Central memory CD8-positive, alpha-beta T cell (primary cell): Measurements from ENCODE around the gene CASTOR1.

Source experiments
- ATAC-seq: fragments of 150-1000 bp; cut with Tn5 transposase; replicated peaks from 2 replicates; pipeline ENCODE4 v1.10.0; 2022; ENCODE audit warnings: mild to moderate bottlenecking, moderate FRiP score, moderate number of reproducible peaks; ENCODE audit not compliant: poor library complexity, severe bottlenecking; ENCODE audit errors: extremely low read depth
- DNase-seq, 2 donors: peaks; one replicate each; pipeline ENCODE4 v3.0.0; 2021; ENCODE audit warnings: low spot score in 2 of 2
- H3K27ac Mint-ChIP-seq: one replicate; pipeline ENCODE4 v1.8.0; 2022; ENCODE audit warnings: low read depth, mild to moderate bottlenecking, moderate library complexity, mixed read lengths
- H3K27me3 Mint-ChIP-seq: one replicate; pipeline ENCODE4 v1.8.0; 2022; ENCODE audit warnings: mixed read lengths
- H3K36me3 Mint-ChIP-seq: one replicate; pipeline ENCODE4 v1.8.0; 2022; ENCODE audit warnings: mild to moderate bottlenecking, moderate library complexity, mixed read lengths; ENCODE audit not compliant: insufficient read depth
- H3K4me1 Mint-ChIP-seq: one replicate; pipeline ENCODE4 v1.8.0; 2022; ENCODE audit warnings: mixed read lengths
- H3K4me3 Mint-ChIP-seq: one replicate; pipeline ENCODE4 v1.8.0; 2022; ENCODE audit warnings: mild to moderate bottlenecking, moderate library complexity, mixed read lengths
- H3K9me3 Mint-ChIP-seq: one replicate; pipeline ENCODE4 v1.8.0; 2022; ENCODE audit warnings: mixed read lengths

CASTOR1 gene

GRCh38 chr22:30268331-30268730, 21.0 kb downstream of the CASTOR1 start:
- H3K9me3 Mint-ChIP-seq, result no peaks in the 10 kb centered on the region
- H3K27ac Mint-ChIP-seq, result peak overlapping the region; percentile 96
- H3K4me1 Mint-ChIP-seq, result peaks cover 47% of the 10 kb centered on the region
- H3K27me3 Mint-ChIP-seq, result no peaks in the 10 kb centered on the region
- ATAC-seq (no peak), DNase-seq (no peak)
- H3K36me3 Mint-ChIP-seq, result peaks cover 25% of the 10 kb centered on the region
- peak overlapping the region; percentile 90 for H3K4me3 Mint-ChIP-seq

GRCh38 chr22:30267382-30268302, 21.7 kb downstream of the CASTOR1 start:
- Mint-ChIP-seq H3K27me3 (no peaks in the 10 kb centered on the region), H3K36me3 (peaks cover 30% of the 10 kb centered on the region), H3K4me3 (peak overlapping the region; percentile 90), H3K9me3 (no peaks in the 10 kb centered on the region), H3K4me1 (peaks cover 53% of the 10 kb centered on the region), H3K27ac (peak overlapping the region; percentile 96)
- peak in 1 of 2 donors; percentile 34 for DNase-seq
- ATAC-seq, result peak; percentile 15

DNA sequence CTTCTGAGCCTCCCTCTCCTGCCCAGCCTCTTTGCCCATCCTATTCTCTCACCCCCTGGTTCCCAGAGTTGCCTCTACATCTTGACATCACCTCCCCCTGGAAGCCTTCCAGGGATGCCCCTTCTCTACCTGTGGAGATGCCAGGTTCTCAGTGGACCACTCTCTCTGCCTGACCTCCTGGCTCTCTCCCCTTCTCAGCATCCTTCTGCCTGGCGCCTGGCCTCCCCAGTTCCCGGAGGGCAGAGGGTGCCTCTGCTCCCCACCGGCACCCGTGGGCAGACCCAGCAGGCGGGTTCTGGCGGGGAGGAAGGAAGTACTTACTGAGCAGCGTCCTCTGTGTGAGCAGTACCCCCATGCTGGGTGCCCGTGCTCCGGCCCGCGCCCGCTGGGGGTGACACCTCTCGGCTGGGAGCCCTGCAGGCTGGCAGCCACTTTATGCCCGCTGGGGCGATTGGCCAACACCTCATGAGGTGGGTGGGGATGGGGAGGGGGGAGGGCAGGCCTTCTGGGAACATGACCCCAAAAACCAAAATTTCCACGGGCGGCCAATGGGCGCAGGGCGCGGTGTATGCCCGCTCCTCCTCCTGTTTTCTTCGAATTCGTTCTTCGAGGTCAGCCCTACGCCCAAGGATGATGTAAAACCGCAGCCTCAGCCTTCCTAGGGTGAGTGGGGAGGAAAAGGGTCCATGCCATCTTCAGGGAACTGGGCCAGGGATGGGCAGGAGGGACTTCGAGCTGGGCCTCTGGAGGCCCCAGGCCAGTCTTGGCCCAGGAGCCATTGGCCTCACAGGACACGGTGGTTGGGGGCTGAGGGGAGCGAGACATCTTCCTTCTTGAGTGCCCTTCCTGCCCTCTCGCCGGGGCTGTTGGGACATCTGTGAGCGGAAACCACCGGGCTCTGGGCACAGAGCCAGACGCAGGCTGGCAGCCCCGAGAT, 22.6 kb downstream of the CASTOR1 start, which contains the start of gene OSM:
Gene OSM, minus strand, starts transcription at position 407 of the 937 bp plus-strand sequence. Its CDS starts 52 bp downstream, at position 355.
- peaks cover 60% of the 10 kb centered on the region for H3K4me1 Mint-ChIP-seq
- no peaks in the 10 kb centered on the region for H3K27me3 Mint-ChIP-seq
- ATAC-seq, result peak; percentile 31
- peak within 1 kb of the TSS; percentile 90 for H3K4me3 Mint-ChIP-seq
- H3K27ac Mint-ChIP-seq, result peak within 1 kb of the TSS; percentile 96
- H3K9me3 Mint-ChIP-seq, result no peaks in the 10 kb centered on the region
- DNase-seq, result peak; percentile 62 to 70
- H3K36me3 Mint-ChIP-seq, result peaks cover 30% of the 10 kb centered on the region

DNA sequence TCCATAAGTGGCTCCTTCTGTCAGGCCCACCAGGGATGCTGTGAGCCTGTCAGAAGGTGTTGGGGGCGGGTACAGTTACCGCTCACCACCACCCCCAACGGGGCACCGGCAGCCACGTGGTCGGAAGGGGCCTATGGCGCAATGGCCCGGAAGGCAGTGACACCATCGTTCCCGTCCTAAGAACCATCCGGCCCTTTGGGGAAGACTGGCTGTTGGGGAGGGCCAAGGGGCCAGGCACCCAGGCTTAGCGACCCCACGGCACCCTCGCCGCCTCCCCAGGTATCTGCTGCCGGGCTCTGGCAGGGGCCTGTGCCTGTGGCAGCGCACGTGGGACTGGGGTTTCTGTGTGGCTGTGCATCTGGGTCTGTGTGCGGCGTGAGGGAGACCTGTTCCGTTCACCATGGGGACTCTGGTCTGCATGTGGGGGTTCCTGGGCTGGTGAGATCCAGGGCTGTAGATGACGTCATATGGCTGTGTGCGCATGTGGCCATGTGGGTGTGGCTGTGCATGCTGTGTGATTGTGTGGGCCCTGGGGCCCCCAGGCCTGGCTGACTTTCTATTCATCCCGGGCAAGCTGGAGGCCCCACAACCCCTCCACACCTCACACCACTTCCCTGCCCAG, 23.4 kb downstream of the CASTOR1 start:
- Mint-ChIP-seq H3K27ac (peak overlapping the region; percentile 96), H3K27me3 (no peaks in the 10 kb centered on the region), H3K4me3 (peak overlapping the region; percentile 90), H3K4me1 (peaks cover 59% of the 10 kb centered on the region), H3K36me3 (peaks cover 31% of the 10 kb centered on the region), H3K9me3 (no peaks in the 10 kb centered on the region)
- peak; percentile 73 to 85 for DNase-seq
- peak; percentile 84 for ATAC-seq

GRCh38 chr22:30265131-30265720, 24.1 kb downstream of the CASTOR1 start:
- no peak for ATAC-seq
- H3K4me3 Mint-ChIP-seq, result peak overlapping the region; percentile 90

GRCh38 chr22:30263883-30264282, 25.4 kb downstream of the CASTOR1 start:
- H3K4me1 Mint-ChIP-seq, result peaks cover 54% of the 10 kb centered on the region
- H3K9me3 Mint-ChIP-seq, result no peaks in the 10 kb centered on the region
- peaks cover 26% of the 10 kb centered on the region for H3K36me3 Mint-ChIP-seq
- no peak overlapping the region for H3K4me3 Mint-ChIP-seq
- H3K27me3 Mint-ChIP-seq, result no peaks in the 10 kb centered on the region
- no peak overlapping the region for H3K27ac Mint-ChIP-seq
- ATAC-seq, result no peak
- DNase-seq, result no peak

More at GRCh38 chr22:30265131-30265720, 24.1 kb downstream of the CASTOR1 start:
- Mint-ChIP-seq H3K9me3 (no peaks in the 10 kb centered on the region), H3K27me3 (no peaks in the 10 kb centered on the region), H3K4me1 (peaks cover 54% of the 10 kb centered on the region), H3K36me3 (peaks cover 28% of the 10 kb centered on the region), H3K27ac (peak overlapping the region; percentile 96)
- no peak for DNase-seq

GRCh38 chr22:30262917-30263741, 26.2 kb downstream of the CASTOR1 start:
- DNase-seq, result peak; percentile 59 to 76
- Mint-ChIP-seq H3K4me3 (peak overlapping the region; percentile 37), H3K36me3 (peaks cover 24% of the 10 kb centered on the region), H3K4me1 (peaks cover 48% of the 10 kb centered on the region), H3K27me3 (no peaks in the 10 kb centered on the region), H3K27ac (peak overlapping the region; percentile 26), H3K9me3 (no peaks in the 10 kb centered on the region)
- no peak for ATAC-seq

GRCh38 chr22:30262112-30262511, 27.2 kb downstream of the CASTOR1 start:
- peaks cover 23% of the 10 kb centered on the region for H3K36me3 Mint-ChIP-seq
- H3K4me3 Mint-ChIP-seq, result peak overlapping the region; percentile 14
- H3K4me1 Mint-ChIP-seq, result peaks cover 38% of the 10 kb centered on the region
- no peaks in the 10 kb centered on the region for H3K9me3 Mint-ChIP-seq
- no peaks in the 10 kb centered on the region for H3K27me3 Mint-ChIP-seq
- DNase-seq, result no peak
- ATAC-seq, result no peak
- H3K27ac Mint-ChIP-seq, result no peak overlapping the region

GRCh38 chr22:30261134-30261533, 28.2 kb downstream of the CASTOR1 start:
- no peak for ATAC-seq
- H3K4me1 Mint-ChIP-seq, result peaks cover 29% of the 10 kb centered on the region
- H3K9me3 Mint-ChIP-seq, result no peaks in the 10 kb centered on the region
- no peaks in the 10 kb centered on the region for H3K27me3 Mint-ChIP-seq
- H3K4me3 Mint-ChIP-seq, result no peak overlapping the region
- no peak for DNase-seq
- H3K36me3 Mint-ChIP-seq, result peaks cover 15% of the 10 kb centered on the region
- no peak overlapping the region for H3K27ac Mint-ChIP-seq

- peaks cover 25% of the 10 kb centered on the region for H3K4me1 Mint-ChIP-seq
- H3K36me3 Mint-ChIP-seq, result peaks cover 10% of the 10 kb centered on the region
- DNase-seq, result no peak
- H3K9me3 Mint-ChIP-seq, result no peaks in the 10 kb centered on the region
- no peak for ATAC-seq
- H3K27me3 Mint-ChIP-seq, result no peaks in the 10 kb centered on the region
- H3K4me3 Mint-ChIP-seq, result no peak overlapping the region
- H3K27ac Mint-ChIP-seq, result no peak overlapping the region
These were observed 28.6 kb downstream of the CASTOR1 start for GRCh38 chr22:30260682-30261081.

GRCh38 chr22:30260276-30260675, 29.0 kb downstream of the CASTOR1 start:
- no peak for DNase-seq
- H3K9me3 Mint-ChIP-seq, result no peaks in the 10 kb centered on the region

More at GRCh38 chr22:30260276-30260675, 29.0 kb downstream of the CASTOR1 start:
- ATAC-seq, result no peak
- Mint-ChIP-seq H3K4me1 (peaks cover 21% of the 10 kb centered on the region), H3K36me3 (peaks cover 9% of the 10 kb centered on the region), H3K27me3 (no peaks in the 10 kb centered on the region), H3K4me3 (no peak overlapping the region), H3K27ac (no peak overlapping the region)
